GM21526 (cell line): ENCODE data around the gene MACO1.

Experiments
- ATAC-seq: cut with Tn5 transposase; IDR thresholded peaks from one replicate; pipeline ENCODE4 v1.9.1; 2021; ENCODE audit warnings: moderate library complexity; ENCODE audit not compliant: unreplicated experiment, low FRiP score

MACO1 gene

DNA sequence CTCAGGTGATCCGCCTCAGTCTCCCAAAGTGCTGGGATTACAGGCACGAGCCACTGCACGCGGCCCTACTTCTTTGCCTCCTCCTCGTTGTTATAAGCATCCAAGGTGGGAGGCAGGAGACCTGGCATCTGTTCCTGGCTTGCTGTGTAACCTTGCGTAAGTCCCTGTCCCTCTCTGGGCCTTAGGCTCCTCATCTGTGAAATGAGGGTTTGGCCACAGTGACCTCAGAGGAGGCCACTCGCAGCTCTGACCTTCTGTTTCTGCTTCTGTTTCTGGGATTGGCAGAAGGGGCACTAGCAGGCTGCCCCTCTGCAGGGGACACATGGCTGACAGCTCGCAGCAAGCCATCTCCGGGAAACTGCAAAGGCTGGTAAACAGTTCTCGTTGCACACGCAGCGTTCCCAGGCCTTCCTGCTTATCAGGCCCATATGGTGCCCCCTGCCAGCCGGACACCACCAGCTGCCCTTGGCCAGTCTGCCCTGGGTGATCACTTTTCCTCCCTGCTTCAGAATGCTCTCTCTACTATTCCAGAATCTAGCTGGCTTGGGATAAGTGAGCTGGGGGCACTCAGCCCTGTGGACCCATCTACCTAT, 110.1 kb downstream of the MACO1 start:
- no peak for ATAC-seq

- ATAC-seq: no peak
Measured at GRCh38 chr1:25541425-25541824, 110.7 kb downstream of the MACO1 start.

GRCh38 chr1:25541889-25542658, 111.4 kb downstream of the MACO1 start:
- no peak for ATAC-seq

- no peak for ATAC-seq
Measured at GRCh38 chr1:25543005-25543424, 112.3 kb downstream of the MACO1 start.

DNA sequence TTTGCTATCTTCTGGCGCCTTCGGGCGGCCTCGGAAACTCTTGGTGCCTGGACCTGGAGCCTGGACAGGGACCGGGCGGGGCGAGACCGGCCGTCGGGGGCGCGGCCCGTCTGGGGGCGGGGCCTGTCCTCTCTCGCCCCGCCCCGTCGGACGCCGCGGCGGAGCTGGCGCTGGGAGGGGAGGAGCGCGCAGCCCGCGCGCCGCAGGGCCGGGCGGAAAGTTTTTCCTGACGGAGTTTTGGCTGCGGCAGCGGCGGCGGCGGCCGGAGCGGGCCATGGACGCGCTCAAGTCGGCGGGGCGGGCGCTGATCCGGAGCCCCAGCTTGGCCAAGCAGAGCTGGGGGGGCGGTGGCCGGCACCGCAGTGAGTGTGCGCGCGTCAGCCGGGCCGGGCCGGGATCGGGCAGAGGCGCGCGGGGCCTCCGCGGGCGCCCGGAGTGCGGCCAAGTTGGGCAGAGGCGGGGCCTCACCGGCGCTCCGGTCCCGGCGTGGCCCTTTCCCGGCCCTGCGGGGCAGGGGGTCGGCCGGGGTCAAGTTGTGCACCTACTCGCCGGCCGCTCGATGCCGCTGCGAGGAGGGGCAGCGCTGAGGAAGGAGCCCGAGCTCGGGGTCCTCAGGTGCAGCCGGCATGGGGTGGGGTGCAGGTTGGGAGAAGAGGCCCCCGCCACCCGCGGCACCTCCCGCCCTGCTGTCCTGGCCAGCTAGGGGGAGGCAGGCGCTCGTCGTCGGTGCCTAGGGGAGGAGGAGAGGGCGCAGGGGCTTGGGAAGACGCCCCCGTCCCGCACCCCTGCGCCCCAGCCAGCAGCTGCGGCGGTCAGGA, 112.9 kb downstream of the MACO1 start, which contains the start of gene LDLRAP1:
LDLRAP1 (plus strand) TSS at position 182 of the 818 bp plus-strand sequence; CDS start at position 275, 93 bp downstream.
- peak; percentile 57 for ATAC-seq

GRCh38 chr1:25544243-25544764, 113.6 kb downstream of the MACO1 start:
- no peak for ATAC-seq

GRCh38 chr1:25544819-25545218, 114.1 kb downstream of the MACO1 start:
- ATAC-seq: no peak

- ATAC-seq: no peak
Measured at GRCh38 chr1:25545767-25546166, 115.1 kb downstream of the MACO1 start.

- ATAC-seq: no peak
Measured at GRCh38 chr1:25546193-25546592, 115.5 kb downstream of the MACO1 start.

GRCh38 chr1:25548601-25549000, 117.9 kb downstream of the MACO1 start:
- ATAC-seq: no peak

GRCh38 chr1:25549273-25550154, 118.8 kb downstream of the MACO1 start:
- ATAC-seq: peak; percentile 80
